ENCODE measurements around the gene PCDHB4.

DNA sequence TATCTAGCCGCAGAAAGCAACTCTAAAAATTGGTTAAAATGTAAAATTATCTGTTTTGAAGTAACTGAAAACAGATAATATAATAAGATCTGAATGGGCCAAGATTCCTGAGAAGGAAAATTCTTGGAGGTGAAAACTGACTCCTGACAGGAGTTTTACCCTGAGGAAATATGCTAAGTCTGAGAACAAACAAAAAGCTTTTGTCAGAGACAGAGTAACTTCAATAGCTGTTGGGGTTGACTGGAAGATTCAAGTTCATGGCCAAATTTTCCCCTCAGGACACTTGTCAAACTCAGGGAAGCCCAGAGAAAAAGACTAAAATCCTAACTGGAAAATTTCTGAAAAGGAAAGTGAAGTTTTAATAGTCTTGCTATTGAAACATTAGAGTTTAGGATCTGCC is 5.7 kb downstream of the PCDHB4 start:
- TF ChIP-seq CTCF (IDR thresholded peaks at IDR 0.05) (no peak), POLR2A (IDR thresholded peaks at IDR 0.05) (no peak)

Measured in vagina (tissue), 2 donors.